GM23248 (cell line): Measurements from ENCODE around the gene PRDX3. TPM values are rescaled to one million over a fixed set of nuclear protein-coding genes. Genes with fewer than 3 reads are reported as not detected.

Experiments used
- DNase-seq: peaks from one replicate; pipeline ENCODE4 v3.0.0-alpha.2; 2015
- H2AFZ ChIP-seq: fragments of 200-600 bp; sonication (generic); 2 replicates; pipeline ENCODE4 v1.6.1; 2016; ENCODE audit warnings: antibody characterized with exemption
- H3F3A ChIP-seq: fragments of 200-600 bp; sonication (generic); 2 replicates; pipeline ENCODE4 v1.6.1; 2016; ENCODE audit warnings: mild to moderate bottlenecking, antibody characterized with exemption, mixed run types; ENCODE audit not compliant: insufficient read depth
- H3K27ac ChIP-seq: fragments of 200-600 bp; sonication (generic); 2 replicates; pipeline ENCODE4 v1.5.1; 2016; ENCODE audit warnings: mild to moderate bottlenecking
- H3K27me3 ChIP-seq: fragments of 200-600 bp; sonication (generic); replicated peaks from 2 replicates; pipeline ENCODE4 v1.6.1; 2016; ENCODE audit warnings: mild to moderate bottlenecking; ENCODE audit not compliant: insufficient read depth
- H3K36me3 ChIP-seq: fragments of 200-600 bp; sonication (generic); 2 replicates; pipeline ENCODE4 v1.6.1; 2016; ENCODE audit warnings: low read depth, mild to moderate bottlenecking
- H3K4me1 ChIP-seq: fragments of 200-600 bp; sonication (generic); 2 replicates; pipeline ENCODE4 v1.6.1; 2016; ENCODE audit warnings: mild to moderate bottlenecking; ENCODE audit not compliant: insufficient read depth
- H3K4me2 ChIP-seq: fragments of 200-600 bp; sonication (generic); one replicate; pipeline ENCODE4 v1.6.1; 2016; ENCODE audit warnings: mild to moderate bottlenecking; ENCODE audit not compliant: unreplicated experiment
- H3K4me3 ChIP-seq: fragments of 200-600 bp; sonication (generic); 2 replicates; pipeline ENCODE4 v1.5.1; 2016; ENCODE audit warnings: mild to moderate bottlenecking
- H3K79me2 ChIP-seq: fragments of 200-600 bp; sonication (generic); 2 replicates; pipeline ENCODE4 v1.6.1; 2016; ENCODE audit warnings: mild to moderate bottlenecking; ENCODE audit not compliant: insufficient read depth
- H3K9ac ChIP-seq: fragments of 200-600 bp; sonication (generic); 2 replicates; pipeline ENCODE4 v1.6.1; 2016; ENCODE audit warnings: mild to moderate bottlenecking
- H3K9me2 ChIP-seq: fragments of 200-600 bp; sonication (generic); 2 replicates; pipeline ENCODE4 v1.6.1; 2016; ENCODE audit warnings: mixed run types, mild to moderate bottlenecking, moderate library complexity; ENCODE audit not compliant: insufficient read depth
- H3K9me3 ChIP-seq: fragments of 200-600 bp; sonication (generic); one replicate; pipeline ENCODE4 v1.6.1; 2017; ENCODE audit warnings: low read depth
- H4K20me1 ChIP-seq: fragments of 200-600 bp; sonication (generic); 2 replicates; pipeline ENCODE4 v1.6.0; 2016; ENCODE audit not compliant: insufficient read depth
- EZH2 ChIP-seq: fragments of 200-600 bp; sonication (generic); IDR thresholded peaks from 2 replicates; pipeline ENCODE4 v1.6.1; 2018; ENCODE audit warnings: antibody characterized with exemption, mild to moderate bottlenecking; ENCODE audit not compliant: insufficient read depth, poor library complexity, severe bottlenecking
- EZH2phosphoT487 ChIP-seq: fragments of 200-600 bp; sonication (generic); IDR thresholded peaks from 2 replicates; pipeline ENCODE4 v1.6.1; 2018; ENCODE audit warnings: antibody characterized with exemption, moderate library complexity, mild to moderate bottlenecking, low read depth; ENCODE audit not compliant: insufficient read depth
- WGBS, 2 experiments: methylation state at CpG; one replicate each; pipeline ENCODE4 v1.1.6; 2015 to 2017; ENCODE audit warnings: low lambda C conversion rate in 2 of 2, low coverage in 1 of 2; ENCODE audit errors: missing lambda C conversion rate in 2 of 2; 5-methylcytosine and 5-hydroxymethylcytosine counted together
- in situ Hi-C: fragments of 300-500 bp; cut with MboI; formaldehyde crosslinking; loops from 2 replicates; pipeline ENCODE4 v1.15.0; 2020
- polyA plus RNA-seq: library from polyadenylated mRNA; unstranded; fragments of >200 nt; fragmentation: Nextera tagmentation; extraction: Ambion mirVana; gene quantifications from 2 replicates; pipeline ENCODE4 v1.2.1, GENCODE V29; 2016
- total RNA-seq: library from RNA; depleted of rRNA; stranded (reverse); fragments of >200 nt; shearing (Covaris generic); gene quantifications from 2 replicates; pipeline ENCODE4 v1.2.3, GENCODE V29; 2014

The PRDX3 gene
- total and polyA plus RNA-seq, 2 experiments from 2014 or later: 246 to 302 TPM

DNA sequence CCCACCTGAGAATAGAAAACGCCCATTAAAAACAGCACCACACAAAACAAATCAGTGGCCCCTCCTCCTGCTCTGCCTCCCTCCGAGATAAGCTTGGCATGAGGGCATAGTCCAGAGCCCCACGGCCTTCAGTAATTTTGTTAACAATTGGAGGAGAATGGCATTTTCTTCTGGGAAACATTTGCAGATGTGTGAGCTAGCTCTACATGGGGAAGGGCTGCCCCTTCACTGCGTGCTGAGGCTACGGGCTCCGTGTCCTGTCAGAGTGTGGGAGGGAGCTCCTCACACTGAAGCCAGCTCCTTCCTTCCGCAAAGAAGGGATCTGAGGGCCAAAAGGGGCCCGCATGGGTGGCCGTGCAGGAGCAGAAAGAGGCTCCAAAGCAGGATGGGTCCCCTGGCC, 43.9 kb upstream of the PRDX3 start:
- no peak overlapping the region for H3K4me3 ChIP-seq
- H3K27ac ChIP-seq: no peak overlapping the region
- no peaks in the 10 kb centered on the region for H4K20me1 ChIP-seq
- DNase-seq: no peak
- H3K79me2 ChIP-seq: peaks cover 88% of the 10 kb centered on the region
- H3K4me2 ChIP-seq: no peak overlapping the region
- no peaks in the 10 kb centered on the region for H3K9me3 ChIP-seq
- peaks cover 18% of the 10 kb centered on the region for H3F3A ChIP-seq
- 57 to 62% methylated on average over 9 of the region's 9 CpGs for WGBS, 2 experiments
- H2AFZ ChIP-seq: no peak overlapping the region
- H3K4me1 ChIP-seq: peaks cover 26% of the 10 kb centered on the region
- no peaks in the 10 kb centered on the region for H3K36me3 ChIP-seq
- H3K9me2 ChIP-seq: no peaks in the 10 kb centered on the region
- no peaks in the 10 kb centered on the region for H3K27me3 ChIP-seq
- H3K9ac ChIP-seq: no peak overlapping the region
- TF ChIP-seq EZH2phosphoT487: no peak
- no peak for TF ChIP-seq EZH2
- in situ Hi-C loops: no loop called here

DNA sequence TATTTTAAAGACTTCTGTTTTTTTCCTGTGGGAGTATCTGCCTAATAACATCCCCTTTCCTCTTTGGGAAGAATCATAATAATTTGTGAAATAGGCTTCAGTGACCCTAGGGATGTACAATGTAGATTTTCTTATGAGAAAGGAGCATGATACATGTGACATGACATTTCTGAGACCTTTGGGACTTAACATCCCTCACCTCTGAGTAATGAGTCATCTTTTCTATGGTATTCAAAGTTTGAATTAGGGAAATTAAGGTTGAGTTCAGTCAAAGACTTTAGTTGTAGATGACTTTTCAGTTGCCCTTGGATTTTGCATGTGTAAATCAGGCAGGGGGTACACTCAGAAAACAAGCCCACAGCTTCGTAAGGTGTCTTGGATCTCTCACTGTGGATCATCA, 43.1 kb upstream of the PRDX3 start:
- in situ Hi-C loops: no loop called here
- Histone ChIP-seq H3K4me3 (no peak overlapping the region), H3K9me3 (no peaks in the 10 kb centered on the region), H3K9me2 (no peaks in the 10 kb centered on the region), H3K9ac (no peak overlapping the region), H3K27ac (no peak overlapping the region), H3K4me1 (peaks cover 26% of the 10 kb centered on the region), H4K20me1 (no peaks in the 10 kb centered on the region), H3K27me3 (no peaks in the 10 kb centered on the region), H3K4me2 (peak overlapping the region; percentile 36), H3K36me3 (no peaks in the 10 kb centered on the region), H3K79me2 (peaks cover 88% of the 10 kb centered on the region), H3F3A (peaks cover 18% of the 10 kb centered on the region), H2AFZ (no peak overlapping the region)
- TF ChIP-seq EZH2phosphoT487 (no peak), EZH2 (no peak)
- no peak for DNase-seq
- WGBS, 2 experiments: 96 to 100% methylated on average over 1 of the region's 1 CpG

DNA sequence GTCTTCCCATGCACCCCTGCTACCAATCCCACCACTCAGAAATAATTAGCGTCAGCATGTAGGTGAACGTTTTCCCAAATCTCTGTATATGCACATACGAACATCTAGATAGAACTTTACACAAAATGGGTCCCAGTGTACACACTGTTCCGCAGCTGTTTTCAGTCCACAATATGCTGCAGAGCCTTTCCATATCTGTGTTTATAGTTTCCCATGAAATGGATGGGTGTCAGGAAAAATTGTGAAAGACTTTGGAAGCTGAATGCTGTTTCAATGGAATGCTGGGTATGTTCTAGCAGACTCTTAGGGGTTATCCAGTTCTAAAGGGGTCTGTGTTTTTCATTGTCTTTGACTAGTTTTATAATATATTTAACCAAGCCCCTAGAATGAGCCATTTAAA, 42.6 kb upstream of the PRDX3 start:
- Histone ChIP-seq H3K4me3 (no peak overlapping the region), H3K9me2 (no peaks in the 10 kb centered on the region), H3K36me3 (no peaks in the 10 kb centered on the region), H3K9me3 (no peaks in the 10 kb centered on the region), H3F3A (peaks cover 18% of the 10 kb centered on the region), H4K20me1 (no peaks in the 10 kb centered on the region), H3K4me2 (peak overlapping the region; percentile 36), H2AFZ (no peak overlapping the region), H3K79me2 (peaks cover 88% of the 10 kb centered on the region), H3K4me1 (peaks cover 26% of the 10 kb centered on the region), H3K27me3 (no peaks in the 10 kb centered on the region), H3K27ac (no peak overlapping the region), H3K9ac (no peak overlapping the region)
- 64 to 70% methylated on average over 4 of the region's 4 CpGs for WGBS, 2 experiments
- in situ Hi-C loops: no loop called here
- peak; percentile 20 for DNase-seq
- TF ChIP-seq EZH2 (no peak), EZH2phosphoT487 (no peak)

DNA sequence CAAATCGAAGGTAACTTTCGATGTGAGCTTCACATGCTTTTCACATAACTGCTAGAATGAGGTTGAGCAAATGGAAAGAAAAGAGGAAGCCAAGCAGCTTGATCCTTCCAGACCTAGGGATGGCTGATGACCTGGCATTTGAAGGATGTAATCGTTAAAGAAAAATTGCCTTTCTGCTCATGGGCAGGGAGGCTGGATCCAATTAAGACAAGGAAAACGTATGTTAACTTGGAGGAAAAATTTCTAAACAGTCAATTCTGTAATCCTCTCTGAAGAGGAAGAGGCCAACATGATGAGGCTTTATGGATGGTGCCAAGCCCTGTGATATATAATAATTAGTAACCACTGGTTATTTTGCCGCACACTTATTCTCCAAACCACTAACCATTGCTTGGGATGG, 41.3 kb upstream of the PRDX3 start:
- Histone ChIP-seq H2AFZ (0 out of 2 replicates have a peak overlapping the region, but pooled peaks have one; percentile 23), H3K27ac (peak overlapping the region; percentile 57), H3K9me3 (no peaks in the 10 kb centered on the region), H3K4me2 (peak overlapping the region; percentile 71), H3K9me2 (no peaks in the 10 kb centered on the region), H3F3A (peaks cover 18% of the 10 kb centered on the region), H3K9ac (peak overlapping the region; percentile 45), H3K4me3 (peak overlapping the region; percentile 38), H4K20me1 (no peaks in the 10 kb centered on the region), H3K79me2 (peaks cover 90% of the 10 kb centered on the region), H3K4me1 (peaks cover 26% of the 10 kb centered on the region), H3K36me3 (no peaks in the 10 kb centered on the region), H3K27me3 (no peaks in the 10 kb centered on the region)
- in situ Hi-C loops: no loop called here
- TF ChIP-seq EZH2: no peak
- TF ChIP-seq EZH2phosphoT487: no peak
- peak; percentile 67 for DNase-seq
- 11 to 16% methylated on average over 5 of the region's 5 CpGs for WGBS, 2 experiments

DNA sequence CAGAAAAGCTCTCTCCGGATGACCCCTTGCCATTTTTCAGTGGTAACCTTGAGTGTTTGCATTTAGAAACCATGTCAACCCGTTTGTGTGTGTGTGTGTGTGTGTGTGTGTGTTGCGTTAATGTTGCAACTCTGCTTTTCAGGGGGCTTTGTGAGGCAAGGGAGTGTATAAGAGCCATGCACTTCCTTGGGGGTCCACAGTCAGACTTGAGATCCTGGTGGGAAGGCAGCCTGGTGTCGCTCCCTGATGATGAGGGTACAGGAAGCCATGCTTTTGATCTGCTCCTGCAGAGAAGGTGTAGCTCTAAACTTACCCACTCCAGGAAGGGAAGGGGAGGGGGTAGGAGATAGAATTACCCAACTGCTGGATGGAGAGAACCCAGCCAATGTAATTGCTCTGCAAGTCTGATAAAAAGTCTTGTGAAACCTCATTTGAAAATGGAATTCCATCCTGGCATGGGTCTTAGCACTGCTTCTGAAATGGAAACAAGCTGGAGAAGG, 39.4 kb upstream of the PRDX3 start:
- H3K9me2 ChIP-seq: no peaks in the 10 kb centered on the region
- H3K9ac ChIP-seq: no peak overlapping the region
- no peaks in the 10 kb centered on the region for H3K36me3 ChIP-seq
- H2AFZ ChIP-seq: no peak overlapping the region
- no peak overlapping the region for H3K4me3 ChIP-seq
- peaks cover 26% of the 10 kb centered on the region for H3K4me1 ChIP-seq
- H3K27me3 ChIP-seq: no peaks in the 10 kb centered on the region
- in situ Hi-C loops: no loop called here
- H3F3A ChIP-seq: peaks cover 18% of the 10 kb centered on the region
- H3K9me3 ChIP-seq: no peaks in the 10 kb centered on the region
- H4K20me1 ChIP-seq: no peaks in the 10 kb centered on the region
- no peak overlapping the region for H3K4me2 ChIP-seq
- H3K79me2 ChIP-seq: peaks cover 92% of the 10 kb centered on the region
- DNase-seq: no peak
- WGBS, 2 experiments: 74 to 76% methylated on average over 4 of the region's 4 CpGs
- no peak for TF ChIP-seq EZH2phosphoT487
- no peak for TF ChIP-seq EZH2
- H3K27ac ChIP-seq: no peak overlapping the region
